H7 (cell line): ENCODE results near the gene TLK1. TPM values are rescaled to one million over a fixed set of nuclear protein-coding genes. Genes with fewer than 3 reads are reported as not detected.

Experiments used
- DNase-seq: peaks from one replicate; pipeline ENCODE4 v3.0.0; 2012
- H3K27me3 ChIP-seq: 2 replicates; pipeline ENCODE4 v1.6.0; 2011; ENCODE audit warnings: mild to moderate bottlenecking, low read length; ENCODE audit not compliant: control insufficient read depth, insufficient read depth
- H3K36me3 ChIP-seq: replicated peaks from 2 replicates; pipeline ENCODE4 v1.5.1; 2011; ENCODE audit warnings: low read length; ENCODE audit not compliant: control insufficient read depth, insufficient read depth
- H3K4me3 ChIP-seq: 2 replicates; pipeline ENCODE4 v1.5.1; 2011; ENCODE audit warnings: low read depth, mild to moderate bottlenecking, control low read depth, low read length, moderate library complexity; ENCODE audit not compliant: insufficient read depth
- total RNA-seq: library from RNA; depleted of rRNA; stranded (reverse); fragments of >200 nt; shearing (Covaris generic); gene quantifications from 2 replicates; pipeline ENCODE4 v1.2.3, GENCODE V29; 2014

TLK1 gene
- total RNA-seq, 1 experiment from 2014 or later: 14.1 TPM

- H3K36me3 ChIP-seq: peaks cover 4% of the 10 kb centered on the region
Observed at GRCh38 chr2:171057575-171057974, 103.1 kb downstream of the TLK1 start.

DNA sequence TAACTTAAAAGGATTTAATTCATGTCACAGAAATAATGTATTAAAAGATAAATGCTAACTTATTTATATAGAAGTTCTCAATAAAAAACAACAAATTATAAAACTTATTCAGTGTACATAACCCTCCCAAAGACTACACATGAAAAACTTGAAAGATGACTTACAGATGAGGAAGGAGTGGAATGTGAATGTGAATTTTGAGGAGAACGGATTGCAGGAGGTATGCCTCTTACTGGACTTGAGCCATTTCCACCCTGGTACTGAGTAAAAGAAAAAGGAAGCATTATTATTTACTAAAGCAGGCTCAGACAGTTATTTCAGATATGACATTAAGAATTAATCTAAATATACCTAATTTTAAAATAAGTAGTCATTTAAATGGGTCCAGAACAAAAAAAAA is 104.4 kb downstream of the TLK1 start:
- H3K27me3 ChIP-seq: no peaks in the 10 kb centered on the region
- no peak for DNase-seq
- H3K4me3 ChIP-seq: no peak overlapping the region
- H3K36me3 ChIP-seq: peaks cover 4% of the 10 kb centered on the region

More at GRCh38 chr2:171057575-171057974, 103.1 kb downstream of the TLK1 start:
- H3K27me3 ChIP-seq: no peaks in the 10 kb centered on the region
- no peak for DNase-seq
- no peak overlapping the region for H3K4me3 ChIP-seq

DNA sequence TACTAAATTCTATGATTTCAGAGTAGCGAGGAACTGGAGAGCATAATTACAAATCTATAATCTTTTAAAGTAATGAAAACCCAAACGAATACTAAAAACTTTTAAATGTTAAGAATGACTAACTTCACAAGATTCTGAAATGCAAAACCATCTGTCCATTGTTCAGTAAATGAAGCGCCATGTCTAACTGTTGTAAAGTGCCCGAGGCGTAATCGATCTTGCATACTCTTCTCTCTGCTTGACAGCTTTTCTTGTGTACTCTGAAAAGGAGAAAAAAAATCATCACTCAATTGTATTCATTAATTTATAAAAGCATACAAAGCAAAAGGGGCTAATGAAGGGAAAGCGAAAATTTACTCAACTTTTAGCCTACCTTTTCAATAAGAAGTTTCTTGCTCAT is 111.0 kb downstream of the TLK1 start:
- Histone ChIP-seq H3K27me3 (no peaks in the 10 kb centered on the region), H3K36me3 (peaks cover 1% of the 10 kb centered on the region)

GRCh38 chr2:171046048-171046560 is 114.6 kb downstream of the TLK1 start:
- DNase-seq: no peak
- peaks cover 3% of the 10 kb centered on the region for H3K36me3 ChIP-seq
- no peaks in the 10 kb centered on the region for H3K27me3 ChIP-seq
- H3K4me3 ChIP-seq: no peak overlapping the region

More for the DNA sequence above, 111.0 kb downstream of the TLK1 start:
- no peak for DNase-seq
- H3K4me3 ChIP-seq: no peak overlapping the region

GRCh38 chr2:171044416-171044815 is 116.3 kb downstream of the TLK1 start:
- no peak for DNase-seq
- H3K27me3 ChIP-seq: no peaks in the 10 kb centered on the region
- H3K36me3 ChIP-seq: peaks cover 3% of the 10 kb centered on the region
- no peak overlapping the region for H3K4me3 ChIP-seq

DNA sequence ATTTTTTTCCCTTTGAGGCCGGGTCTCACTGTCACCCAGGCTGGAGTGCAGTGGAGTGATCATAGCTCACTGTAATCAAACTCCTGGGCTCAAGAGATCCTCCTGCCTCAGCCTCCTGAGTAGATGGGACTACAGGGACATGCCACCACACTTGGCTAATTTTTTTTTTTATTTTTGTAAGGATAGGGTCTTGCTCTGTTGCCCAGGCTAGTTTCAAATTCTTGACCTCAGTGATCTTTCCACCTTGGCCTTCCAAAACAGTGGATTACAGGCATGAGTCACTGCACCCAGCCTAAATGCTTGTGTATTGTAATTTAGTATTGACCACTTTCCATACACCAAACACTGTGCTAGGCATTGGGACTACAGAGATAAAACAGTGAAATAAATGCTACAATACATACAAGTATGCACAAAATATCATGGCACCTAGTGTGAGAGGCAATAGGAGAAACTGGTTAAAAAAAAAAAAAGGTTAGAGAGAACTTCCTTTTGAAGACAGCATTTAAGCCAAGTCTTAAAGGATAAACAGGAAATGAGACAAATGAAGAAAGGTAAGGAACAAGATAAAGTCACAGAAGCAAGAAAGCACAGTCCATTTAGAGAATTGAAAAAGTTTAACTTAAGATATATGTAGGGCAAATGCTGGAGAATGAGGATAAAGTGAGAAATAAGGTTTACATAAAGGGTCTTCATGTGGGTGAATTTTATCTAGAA is 118.3 kb downstream of the TLK1 start:
- no peak for DNase-seq
- no peak overlapping the region for H3K4me3 ChIP-seq
- peaks cover 3% of the 10 kb centered on the region for H3K36me3 ChIP-seq
- H3K27me3 ChIP-seq: no peaks in the 10 kb centered on the region

- no peak for DNase-seq
Observed at GRCh38 chr2:171036532-171036931, 124.2 kb downstream of the TLK1 start.

DNA sequence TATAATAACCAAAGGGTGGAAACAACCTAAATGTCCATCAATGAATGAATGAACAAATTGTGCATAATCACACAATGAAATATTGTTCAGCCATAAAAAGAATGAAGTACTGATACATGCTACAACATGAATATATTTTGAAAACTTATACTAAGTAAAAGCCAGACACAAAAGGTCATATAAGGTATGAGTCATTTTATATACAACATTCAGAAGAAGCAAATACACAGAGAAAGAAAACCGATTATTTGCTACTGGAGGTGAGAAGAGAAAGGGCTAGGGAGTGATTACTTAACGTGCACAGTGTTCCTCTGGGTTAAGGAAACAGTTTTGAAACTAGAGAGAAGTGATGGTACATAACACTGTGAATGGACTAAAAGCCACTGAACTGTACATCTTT is 126.4 kb downstream of the TLK1 start:
- Histone ChIP-seq H3K27me3 (no peaks in the 10 kb centered on the region), H3K36me3 (0 out of 2 replicates have a peak, but pooled peaks cover 1% of the 10 kb centered on the region), H3K4me3 (no peak overlapping the region)
- no peak for DNase-seq

More at GRCh38 chr2:171036532-171036931, 124.2 kb downstream of the TLK1 start:
- H3K36me3 ChIP-seq: peaks cover 1% of the 10 kb centered on the region; the same call in 1 of the 2 replicates
- H3K4me3 ChIP-seq: no peak overlapping the region
- no peaks in the 10 kb centered on the region for H3K27me3 ChIP-seq

DNA sequence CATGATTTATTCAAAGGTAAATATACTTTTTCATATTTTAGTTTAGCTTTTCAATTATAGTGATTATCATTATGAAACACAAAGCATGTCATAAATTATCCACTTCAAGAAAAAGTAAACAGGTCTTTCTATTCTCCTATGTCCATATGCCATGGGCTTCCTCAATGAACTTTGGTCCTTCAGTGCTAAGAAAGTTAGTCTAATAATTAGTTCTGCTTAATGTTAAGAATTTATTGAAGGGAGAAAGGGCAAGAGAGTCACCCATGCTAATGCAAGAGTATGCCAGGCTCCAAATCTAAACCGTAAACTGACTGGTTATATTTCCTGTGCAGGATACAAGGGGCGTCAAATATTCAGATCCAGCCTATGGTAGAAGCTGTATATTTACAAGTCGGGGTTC is 135.5 kb downstream of the TLK1 start:
- H3K27me3 ChIP-seq: no peaks in the 10 kb centered on the region
- DNase-seq: no peak
- no peak overlapping the region for H3K4me3 ChIP-seq
- no peaks in the 10 kb centered on the region; the same call in 1 of the 2 replicates for H3K36me3 ChIP-seq

GRCh38 chr2:171018522-171018921 is 142.2 kb downstream of the TLK1 start:
- Histone ChIP-seq H3K36me3 (no peaks in the 10 kb centered on the region; the same call in none of the 2 replicates), H3K27me3 (no peaks in the 10 kb centered on the region), H3K4me3 (no peak overlapping the region)
- DNase-seq: no peak

- DNase-seq: no peak
- no peak overlapping the region for H3K4me3 ChIP-seq
- no peaks in the 10 kb centered on the region for H3K27me3 ChIP-seq
- H3K36me3 ChIP-seq: no peaks in the 10 kb centered on the region; the same call in none of the 2 replicates
Observed at GRCh38 chr2:171016125-171016524, 144.6 kb downstream of the TLK1 start.

DNA sequence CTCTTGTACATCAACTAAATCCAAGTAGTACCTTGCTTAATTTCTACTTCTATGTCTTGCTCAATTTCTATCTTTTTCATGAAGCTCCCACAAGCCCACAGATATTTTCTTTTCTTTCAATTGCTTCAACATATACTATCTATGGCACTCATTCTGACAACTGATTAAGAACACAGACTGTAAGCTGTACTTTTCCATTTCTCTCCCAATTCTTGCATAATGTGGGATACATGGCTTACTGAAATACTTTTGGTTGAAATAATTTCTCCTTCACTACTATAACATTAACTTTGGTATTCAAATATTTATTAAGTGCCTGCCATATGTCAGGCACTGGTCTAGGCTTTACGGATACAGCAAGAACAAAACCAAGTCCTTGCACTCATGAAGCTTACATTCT is 146.8 kb downstream of the TLK1 start:
- no peak overlapping the region for H3K4me3 ChIP-seq
- DNase-seq: no peak
- H3K36me3 ChIP-seq: no peaks in the 10 kb centered on the region; the same call in none of the 2 replicates
- no peaks in the 10 kb centered on the region for H3K27me3 ChIP-seq

DNA sequence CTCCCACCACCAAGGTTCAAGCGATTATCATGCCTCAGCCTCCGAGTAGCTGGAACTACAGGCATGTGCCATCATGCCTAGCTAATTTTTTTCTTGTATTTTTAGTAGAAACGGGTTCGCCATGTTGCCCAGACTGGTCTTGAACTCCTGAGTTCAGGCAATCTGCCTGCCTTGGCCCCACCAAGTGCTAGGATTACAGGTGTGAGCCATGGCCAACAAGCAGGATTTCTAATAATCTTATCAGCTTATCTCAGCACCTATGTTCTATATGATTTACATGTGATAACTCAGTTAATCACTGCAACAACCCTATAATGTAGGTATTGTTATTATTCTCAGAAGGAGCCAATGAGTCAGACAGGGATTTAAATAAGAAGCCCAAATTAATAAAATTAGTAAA is 151.3 kb downstream of the TLK1 start:
- no peak for DNase-seq
- no peak overlapping the region for H3K4me3 ChIP-seq

GRCh38 chr2:171008550-171009205 is 152.0 kb downstream of the TLK1 start:
- H3K36me3 ChIP-seq: peaks cover 3% of the 10 kb centered on the region

More for the DNA sequence above, 151.3 kb downstream of the TLK1 start:
- H3K36me3 ChIP-seq: peaks cover 3% of the 10 kb centered on the region
- H3K27me3 ChIP-seq: no peaks in the 10 kb centered on the region

DNA sequence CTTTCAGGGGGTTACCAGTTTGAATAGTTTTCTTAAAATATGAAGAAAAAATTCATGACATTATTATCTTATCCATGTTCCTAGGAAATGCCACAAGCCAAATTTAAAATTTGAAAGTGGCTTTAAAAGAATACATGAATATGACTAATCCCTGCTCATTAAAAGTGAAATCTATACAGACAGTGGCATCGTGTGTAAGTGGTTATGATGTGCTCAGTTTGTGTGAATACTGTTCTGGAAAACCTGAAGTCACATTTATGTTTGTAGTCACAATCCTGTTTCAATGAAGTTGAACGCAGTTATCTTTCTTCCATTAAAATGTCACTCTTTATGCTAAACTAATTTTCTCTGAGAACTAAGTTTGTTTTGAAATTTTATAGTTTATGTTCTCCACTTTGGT is 155.9 kb downstream of the TLK1 start:
- H3K27me3 ChIP-seq: no peaks in the 10 kb centered on the region
- no peak for DNase-seq
- H3K36me3 ChIP-seq: peaks cover 5% of the 10 kb centered on the region
- no peak overlapping the region for H3K4me3 ChIP-seq

More at GRCh38 chr2:171008550-171009205, 152.0 kb downstream of the TLK1 start:
- Histone ChIP-seq H3K4me3 (no peak overlapping the region), H3K27me3 (no peaks in the 10 kb centered on the region)
- DNase-seq: no peak
